Endothelial cell of coronary artery (primary cell): Measurements from ENCODE around the gene P2RX3. TPM values are rescaled to one million over a fixed set of nuclear protein-coding genes. Genes with fewer than 3 reads are reported as not detected.

Experiments used
- total RNA-seq: library from RNA; depleted of rRNA; stranded (reverse); fragments of >200 nt; gene quantifications from 2 replicates; pipeline ENCODE4 v1.2.3, GENCODE V29; 2014

Gene P2RX3
- not detected in 2 replicates for total RNA-seq

GRCh38 chr11:57338142-57338541, at the start of gene P2RX3:
P2RX3 (plus strand) TSS chr11:57338352; CDS start chr11:57338551, 199 bp downstream.

GRCh38 chr11:57324886-57325734, 13.0 kb upstream of the P2RX3 start, which contains the start of gene TNKS1BP1:
TNKS1BP1 (minus strand) TSS chr11:57324952; CDS start chr11:57321885, 3,067 bp downstream.

GRCh38 chr11:57335343-57336110, 2.6 kb upstream of the P2RX3 start, which contains the start of gene SSRP1:
SSRP1 (minus strand) TSS chr11:57335892; CDS start chr11:57335121, 771 bp downstream.

GRCh38 chr11:57380975-57381374, 42.8 kb downstream of the P2RX3 start, which contains the start of gene PRG3:
PRG3 (minus strand) TSS chr11:57381150; CDS start chr11:57380708, 442 bp downstream.

GRCh38 chr11:57390535-57390934, 52.4 kb downstream of the P2RX3 start, which contains the start of gene PRG2:
PRG2 (minus strand) TSS chr11:57390650; CDS start chr11:57389944, 706 bp downstream.

Other genes with a start within 250 kb of the P2RX3 start
- not detected in 2 replicates for gene LRRC55, start 156.4 kb upstream of the P2RX3 start, total RNA-seq
- gene APLNR, start 101.1 kb upstream of the P2RX3 start, total RNA-seq = under 0.01 TPM in 2 replicates
- gene TNKS1BP1, start 13.4 kb upstream of the P2RX3 start, total RNA-seq = 68.3 and 78.1 TPM in 2 replicates
- gene SSRP1, start 2.5 kb upstream of the P2RX3 start, total RNA-seq = 95.3 and 97.3 TPM in 2 replicates
- gene PRG3, start 42.8 kb downstream of the P2RX3 start, total RNA-seq = not detected in 2 replicates
- 0.27 TPM in 1 of 2 replicates, not detected in the other for gene PRG2, start 52.3 kb downstream of the P2RX3 start, total RNA-seq
- 30.2 and 32.1 TPM in 2 replicates for gene SLC43A3, start 88.8 kb downstream of the P2RX3 start, total RNA-seq
- gene RTN4RL2, start 122.2 kb downstream of the P2RX3 start, total RNA-seq = under 0.01 TPM in 1 of 2 replicates, not detected in the other
- 10.6 and 11.7 TPM in 2 replicates for gene SLC43A1, start 177.3 kb downstream of the P2RX3 start, total RNA-seq
- gene TIMM10, start 192.4 kb downstream of the P2RX3 start, total RNA-seq = 37.5 and 109 TPM in 2 replicates
- gene SMTNL1, start 199.2 kb downstream of the P2RX3 start, total RNA-seq = not detected in 2 replicates
- 17.4 and 40.3 TPM in 2 replicates for gene UBE2L6, start 229.3 kb downstream of the P2RX3 start, total RNA-seq